ENCODE data around the gene B4GALNT3.

- TF ChIP-seq POLR2AphosphoS5 (IDR thresholded peaks at IDR 0.05; ENCODE audit: low read depth, low read length) (no peak), SIN3A (IDR thresholded peaks at IDR 0.05; ENCODE audit: borderline replicate concordance, insufficient read depth, low read length) (no peak)
Measured at GRCh38 chr12:608921-609320, 149.2 kb downstream of the B4GALNT3 start.

All from PFSK-1 (cell line).